HepG2 (cell line): Measurements from ENCODE around the gene HORMAD2. TPM values are rescaled to one million over a fixed set of nuclear protein-coding genes. Genes with fewer than 3 reads are reported as not detected.
A peak's percentile ranks its signal among the peaks of the same experiment; 100 is the strongest.

Experiments used
- ATF4 ChIP-seq, 2 experiments: fragments of 450-650 bp in 1 of 2; sonication (generic) in 1 of 2; formaldehyde crosslinking; IDR thresholded peaks; 2 replicates each; pipeline versions ENCODE4 v1.5.0 to v1.8.0; 2020 to 2022; ENCODE audit warnings: mild to moderate bottlenecking in 1 of 2, missing genetic modification reagents in 1 of 2
- CHD2 ChIP-seq: IDR thresholded peaks from 2 replicates; pipeline ENCODE4 v1.6.1; 2011; ENCODE audit warnings: low read depth, low read length, improper control_type of control experiment
- CTCF ChIP-seq: sonication (generic); formaldehyde crosslinking; IDR thresholded peaks from 2 replicates; pipeline ENCODE4 v1.5.0; 2020; ENCODE audit warnings: mild to moderate bottlenecking, missing genetic modification reagents, moderate library complexity
- ELF3 ChIP-seq: IDR thresholded peaks from 2 replicates; pipeline ENCODE4 v1.6.1; 2016; ENCODE audit warnings: missing genetic modification reagents, missing compliant biosample characterization
- ETV5 ChIP-seq: IDR thresholded peaks from 2 replicates; pipeline ENCODE4 v1.6.1; 2018; ENCODE audit warnings: missing biosample characterization, missing genetic modification reagents, inconsistent platforms, borderline replicate concordance
- FOXK1 ChIP-seq: sonication (generic); formaldehyde crosslinking; IDR thresholded peaks from 2 replicates; pipeline ENCODE4 v1.4.0; 2020; ENCODE audit warnings: low read depth, missing genetic modification reagents, borderline replicate concordance
- GABPB1 ChIP-seq: IDR thresholded peaks from 2 replicates; pipeline ENCODE4 v1.6.1; 2016; ENCODE audit warnings: mild to moderate bottlenecking, missing genetic modification reagents, moderate library complexity, missing compliant biosample characterization
- HOXA3 ChIP-seq: sonication (generic); formaldehyde crosslinking; IDR thresholded peaks from 2 replicates; pipeline ENCODE4 v1.5.0; 2020; ENCODE audit warnings: missing genetic modification reagents
- MAFF ChIP-seq: IDR thresholded peaks from 2 replicates; pipeline ENCODE4 v1.6.1; 2011; ENCODE audit warnings: low read depth, low read length, improper control_type of control experiment
- MAFK ChIP-seq, 2 experiments: IDR thresholded peaks in 1 of 2; conservative IDR thresholded peaks in 1 of 2; 2 replicates each; pipeline ENCODE4 v1.6.1; 2011; ENCODE audit warnings: improper control_type of control experiment in 2 of 2, low read length in 2 of 2
- MED13 ChIP-seq: sonication (generic); formaldehyde crosslinking; IDR thresholded peaks from 2 replicates; pipeline ENCODE4 v1.5.0; 2020; ENCODE audit warnings: missing genetic modification reagents
- MYC ChIP-seq: sonication (generic); formaldehyde crosslinking; IDR thresholded peaks from 2 replicates; pipeline ENCODE4 v1.9.0; 2021; ENCODE audit warnings: missing genetic modification reagents, borderline replicate concordance
- NFE2 ChIP-seq: sonication (generic); formaldehyde crosslinking; IDR thresholded peaks from 2 replicates; pipeline ENCODE4 v1.4.0; 2020; ENCODE audit warnings: missing genetic modification reagents
- NFYC ChIP-seq: IDR thresholded peaks from 2 replicates; pipeline ENCODE4 v1.6.1; 2016; ENCODE audit warnings: missing genetic modification reagents, missing compliant biosample characterization
- RXRA ChIP-seq: sonication (generic); formaldehyde crosslinking; IDR thresholded peaks from 2 replicates; pipeline ENCODE4 v1.5.1; 2020; ENCODE audit warnings: missing genetic modification reagents
- SIX1 ChIP-seq: sonication (generic); formaldehyde crosslinking; IDR thresholded peaks from 2 replicates; pipeline ENCODE4 v1.4.0; 2020; ENCODE audit warnings: missing genetic modification reagents, borderline replicate concordance
- TAF1 ChIP-seq: sonication (generic); formaldehyde crosslinking; IDR thresholded peaks from 2 replicates; pipeline ENCODE4 v1.4.0; 2020; ENCODE audit warnings: missing genetic modification reagents
- ZNF44 ChIP-seq: sonication (generic); formaldehyde crosslinking; IDR thresholded peaks from 2 replicates; pipeline ENCODE4 v1.5.1; 2020; ENCODE audit warnings: mild to moderate bottlenecking, missing genetic modification reagents
- ZNF513 ChIP-seq: sonication (generic); formaldehyde crosslinking; conservative IDR thresholded peaks from 2 replicates; pipeline ENCODE4 v1.5.0; 2020; ENCODE audit warnings: missing genetic modification reagents
- ZNF550 ChIP-seq: sonication (generic); formaldehyde crosslinking; IDR thresholded peaks from 2 replicates; pipeline ENCODE4 v1.4.0; 2020; ENCODE audit warnings: mild to moderate bottlenecking, missing genetic modification reagents, borderline replicate concordance
- ZNF574 ChIP-seq: sonication (generic); formaldehyde crosslinking; IDR thresholded peaks from 2 replicates; pipeline ENCODE4 v1.4.0; 2020; ENCODE audit warnings: missing genetic modification reagents
- ZNF781 ChIP-seq: sonication (generic); formaldehyde crosslinking; IDR thresholded peaks from 2 replicates; pipeline ENCODE4 v1.5.1; 2020; ENCODE audit warnings: borderline replicate concordance, mild to moderate bottlenecking, missing genetic modification reagents; ENCODE audit errors: not compliant biosample characterization
- ZSCAN21 ChIP-seq: sonication (generic); formaldehyde crosslinking; IDR thresholded peaks from 2 replicates; pipeline ENCODE4 v1.8.0; 2022; ENCODE audit warnings: mild to moderate bottlenecking, missing genetic modification reagents, moderate library complexity, borderline replicate concordance
- polyA plus RNA-seq, 8 experiments: library from polyadenylated mRNA; depleted of rRNA in 3 of 8; stranded (reverse) in 7 of 8; unstranded in 1 of 8; fragments of >200 nt; fragmentation: Illumina TruSeq in 4 of 8; extraction: Trizol in 4 of 8; gene quantifications; 2 replicates each; pipeline versions ENCODE4 v1.2.1 to v1.2.3, GENCODE V29; 2011 to 2016; ENCODE audit warnings: low read depth in 4 of 8, missing spikeins in 1 of 8, mixed read lengths in 1 of 8; ENCODE audit not compliant: insufficient read depth in 1 of 8
- total RNA-seq, 5 experiments: library from RNA; depleted of rRNA; stranded (reverse); fragments of >200 nt; fragmentation: Illumina TruSeq; extraction: Trizol; gene quantifications; 2 replicates each; pipeline ENCODE4 v1.2.3, GENCODE V29; 2016; ENCODE audit warnings: low read depth in 1 of 5

HORMAD2 gene
- total and polyA plus RNA-seq, 2 of the 13 experiments (the other 11 are each of a cell fraction or from before 2014, with no cell fraction given), result not detected

- no peak for TF ChIP-seq ZNF513 (CRISPR knock-in tag)
- peak in 1 of 2 experiments; percentile 80; a peak in 2 of 4 replicates for TF ChIP-seq ATF4 (CRISPR knock-in tag; IDR thresholded peaks at IDR 0.05)
- peak; percentile 20; the same call in 1 of the 2 replicates for TF ChIP-seq FOXK1 (CRISPR knock-in tag)
- 0 out of 4 replicates have a peak, but pooled peaks of 1 of the 2 experiments have one; percentile 13 for TF ChIP-seq MAFK (conservative IDR thresholded peaks at IDR 0.05 in 1 of 2, IDR thresholded peaks at IDR 0.05 in 1 of 2; ENCODE audit: low read length in 2 of 2)
- peak; percentile 45; the same call in 1 of the 2 replicates for TF ChIP-seq ZSCAN21 (CRISPR knock-in tag)
- TF ChIP-seq ELF3 (CRISPR knock-in tag), result 0 out of 2 replicates have a peak, but pooled peaks have one; percentile 19
- TF ChIP-seq HOXA3 (CRISPR knock-in tag), result peak; percentile 73
- no peak for TF ChIP-seq CTCF (CRISPR knock-in tag)
- peak; percentile 35; the same call in 1 of the 2 replicates for TF ChIP-seq RXRA (CRISPR knock-in tag)
- TF ChIP-seq ZNF781, result no peak
- TF ChIP-seq NFE2 (CRISPR knock-in tag), result peak; percentile 68; the same call in 1 of the 2 replicates
- TF ChIP-seq MED13 (CRISPR knock-in tag), result no peak
- TF ChIP-seq TAF1 (CRISPR knock-in tag), result peak; percentile 15; the same call in 1 of the 2 replicates
- TF ChIP-seq MYC (CRISPR knock-in tag), result no peak
- no peak for TF ChIP-seq ETV5 (CRISPR knock-in tag)
- TF ChIP-seq SIX1 (CRISPR knock-in tag), result no peak
- peak; percentile 31; the same call in 1 of the 2 replicates for TF ChIP-seq GABPB1
- TF ChIP-seq MAFF, result peak; percentile 43; the same call in 1 of the 2 replicates
- peak; percentile 39; the same call in 1 of the 2 replicates for TF ChIP-seq NFYC
- TF ChIP-seq CHD2, result peak; percentile 30; the same call in 1 of the 2 replicates
- no peak for TF ChIP-seq ZNF574
- no peak for TF ChIP-seq ZNF550 (CRISPR knock-in tag)
- TF ChIP-seq ZNF44 (CRISPR knock-in tag), result 0 out of 2 replicates have a peak, but pooled peaks have one; percentile 69
Observed at GRCh38 chr22:30196141-30196879, 116.0 kb downstream of the HORMAD2 start (continued).
